Fibroblast of the aortic adventitia (primary cell): ENCODE data around the gene PDF. TPM values are rescaled to one million over a fixed set of nuclear protein-coding genes. Genes with fewer than 3 reads are reported as not detected.

Experiments
- DNase-seq: peaks from one replicate; pipeline ENCODE4 v3.0.0-alpha.2; 2010; ENCODE audit warnings: low read depth
- H3K4me3 ChIP-seq: 2 replicates; pipeline ENCODE4 v1.5.1; 2011; ENCODE audit warnings: low read depth, mild to moderate bottlenecking, control low read depth, low read length, moderate library complexity
- CTCF ChIP-seq: IDR thresholded peaks from 2 replicates; pipeline ENCODE4 v1.5.1; 2011; ENCODE audit warnings: mild to moderate bottlenecking, low read length, control low read depth, inconsistent platforms; ENCODE audit not compliant: insufficient read depth
- total RNA-seq: library from RNA; depleted of rRNA; stranded (reverse); fragments of >200 nt; gene quantifications from 2 replicates; pipeline ENCODE4 v1.2.3, GENCODE V29; 2012; ENCODE audit warnings: low replicate concordance

The PDF gene
- total RNA-seq, 1 donor: 16.9 TPM

- TF ChIP-seq CTCF: peak; percentile 50
- peak; percentile 88 for DNase-seq
- H3K4me3 ChIP-seq: no peak overlapping the region
Measured at GRCh38 chr16:69286941-69287713, 43.3 kb downstream of the PDF start.

GRCh38 chr16:69285240-69285639 is 45.1 kb downstream of the PDF start:
- TF ChIP-seq CTCF: no peak
- DNase-seq: no peak
- H3K4me3 ChIP-seq: no peak overlapping the region

GRCh38 chr16:69283851-69284250 is 46.5 kb downstream of the PDF start:
- no peak for TF ChIP-seq CTCF
- H3K4me3 ChIP-seq: no peak overlapping the region
- DNase-seq: no peak

GRCh38 chr16:69277413-69277812 is 53.0 kb downstream of the PDF start:
- DNase-seq: peak; percentile 22
- no peak for TF ChIP-seq CTCF
- H3K4me3 ChIP-seq: no peak overlapping the region

Other genes starting within 250 kb of the PDF start
- 0.81 TPM in 1 of 2 replicates, not detected in the other for gene HAS3, start 224.9 kb downstream of the PDF start, total RNA-seq
- gene CHTF8, start 198.0 kb downstream of the PDF start, total RNA-seq: 20.0 and 90.6 TPM in 2 replicates
- gene UTP4, start 197.9 kb downstream of the PDF start, total RNA-seq: 19.5 and 29.3 TPM in 2 replicates
- 23.8 and 40.6 TPM in 2 replicates for gene SNTB2, start 143.4 kb downstream of the PDF start, total RNA-seq
- 24.6 and 31.2 TPM in 2 replicates for gene VPS4A, start 19.2 kb downstream of the PDF start, total RNA-seq
- 19.7 and 51.5 TPM in 2 replicates for gene COG8, start 9.0 kb upstream of the PDF start, total RNA-seq
- gene NIP7, start 9.2 kb upstream of the PDF start, total RNA-seq: 23.0 and 27.9 TPM in 2 replicates
- 0.36 TPM in 1 of 2 replicates, not detected in the other for gene TMED6, start 21.2 kb upstream of the PDF start, total RNA-seq
- 20.6 and 22.2 TPM in 2 replicates for gene TERF2, start 55.4 kb upstream of the PDF start, total RNA-seq
- gene CYB5B, start 94.0 kb upstream of the PDF start, total RNA-seq: 31.0 and 99.4 TPM in 2 replicates
- gene NFAT5, start 235.4 kb upstream of the PDF start, total RNA-seq: 16.1 and 53.9 TPM in 2 replicates